HepG2 (cell line): ENCODE results near the gene RNFT2. TPM values are rescaled to one million over a fixed set of nuclear protein-coding genes. Genes with fewer than 3 reads are reported as not detected.

ENCODE experiments used
- MTF2 ChIP-seq: sonication (generic); formaldehyde crosslinking; IDR thresholded peaks from 2 replicates; pipeline ENCODE4 v1.5.0; 2020; ENCODE audit warnings: missing genetic modification reagents, borderline replicate concordance
- RXRA ChIP-seq: sonication (generic); formaldehyde crosslinking; IDR thresholded peaks from 2 replicates; pipeline ENCODE4 v1.5.1; 2020; ENCODE audit warnings: missing genetic modification reagents
- SAP130 ChIP-seq: IDR thresholded peaks from 2 replicates; pipeline ENCODE4 v1.6.1; 2016; ENCODE audit warnings: low read depth
- ZNF674 ChIP-seq: sonication (generic); formaldehyde crosslinking; IDR thresholded peaks from 2 replicates; pipeline ENCODE4 v1.5.0; 2020; ENCODE audit warnings: low read depth, mild to moderate bottlenecking, missing genetic modification reagents
- polyA plus RNA-seq, 8 experiments: library from polyadenylated mRNA; depleted of rRNA in 3 of 8; stranded (reverse) in 7 of 8; unstranded in 1 of 8; fragments of >200 nt; fragmentation: Illumina TruSeq in 4 of 8; extraction: Trizol in 4 of 8; gene quantifications; 2 replicates each; pipeline versions ENCODE4 v1.2.1 to v1.2.3, GENCODE V29; 2011 to 2016; ENCODE audit warnings: low read depth in 4 of 8, missing spikeins in 1 of 8, mixed read lengths in 1 of 8; ENCODE audit not compliant: insufficient read depth in 1 of 8
- total RNA-seq, 5 experiments: library from RNA; depleted of rRNA; stranded (reverse); fragments of >200 nt; fragmentation: Illumina TruSeq; extraction: Trizol; gene quantifications; 2 replicates each; pipeline ENCODE4 v1.2.3, GENCODE V29; 2016; ENCODE audit warnings: low read depth in 1 of 5
- TF ChIP-seq, protein P1 (sequence below): sonication (generic); formaldehyde crosslinking; IDR thresholded peaks from 2 replicates; pipeline ENCODE4 v1.5.0; 2020; ENCODE audit warnings: mild to moderate bottlenecking, missing genetic modification reagents, borderline replicate concordance
- TF ChIP-seq, protein P2 (sequence below): sonication (generic); formaldehyde crosslinking; IDR thresholded peaks from 2 replicates; pipeline ENCODE4 v1.8.1; 2023; ENCODE audit warnings: mild to moderate bottlenecking, missing genetic modification reagents, borderline replicate concordance
- TF ChIP-seq, protein P3 (sequence below): sonication (generic); formaldehyde crosslinking; IDR thresholded peaks from 2 replicates; pipeline ENCODE4 v1.5.1; 2020; ENCODE audit warnings: mild to moderate bottlenecking, missing genetic modification reagents, moderate library complexity

The RNFT2 gene
- total and polyA plus RNA-seq, 2 of the 13 experiments (the other 11 are each of a cell fraction or from before 2014, with no cell fraction given) = 3.3 to 8.3 TPM

DNA sequence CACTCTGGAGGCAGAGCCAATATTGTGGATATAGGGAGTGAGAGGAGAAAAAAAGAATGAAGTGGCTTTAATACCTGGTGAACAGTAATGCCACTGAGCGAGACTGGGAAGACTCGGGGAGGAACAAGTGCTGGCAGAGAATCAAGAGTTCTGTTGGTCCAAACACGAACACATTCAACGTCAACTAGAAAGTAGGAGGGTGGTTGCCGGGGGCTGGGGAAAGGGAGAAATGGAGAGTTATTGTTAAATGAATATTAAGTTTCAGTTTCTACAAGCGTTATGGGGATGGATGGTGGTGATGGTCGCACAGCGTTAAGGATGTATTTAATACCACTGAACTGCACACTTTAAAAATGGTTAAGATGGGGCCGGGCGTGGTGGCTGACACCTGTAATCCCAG, 3.0 kb upstream of the RNFT2 start (continued):
- TF ChIP-seq, protein P1, sequence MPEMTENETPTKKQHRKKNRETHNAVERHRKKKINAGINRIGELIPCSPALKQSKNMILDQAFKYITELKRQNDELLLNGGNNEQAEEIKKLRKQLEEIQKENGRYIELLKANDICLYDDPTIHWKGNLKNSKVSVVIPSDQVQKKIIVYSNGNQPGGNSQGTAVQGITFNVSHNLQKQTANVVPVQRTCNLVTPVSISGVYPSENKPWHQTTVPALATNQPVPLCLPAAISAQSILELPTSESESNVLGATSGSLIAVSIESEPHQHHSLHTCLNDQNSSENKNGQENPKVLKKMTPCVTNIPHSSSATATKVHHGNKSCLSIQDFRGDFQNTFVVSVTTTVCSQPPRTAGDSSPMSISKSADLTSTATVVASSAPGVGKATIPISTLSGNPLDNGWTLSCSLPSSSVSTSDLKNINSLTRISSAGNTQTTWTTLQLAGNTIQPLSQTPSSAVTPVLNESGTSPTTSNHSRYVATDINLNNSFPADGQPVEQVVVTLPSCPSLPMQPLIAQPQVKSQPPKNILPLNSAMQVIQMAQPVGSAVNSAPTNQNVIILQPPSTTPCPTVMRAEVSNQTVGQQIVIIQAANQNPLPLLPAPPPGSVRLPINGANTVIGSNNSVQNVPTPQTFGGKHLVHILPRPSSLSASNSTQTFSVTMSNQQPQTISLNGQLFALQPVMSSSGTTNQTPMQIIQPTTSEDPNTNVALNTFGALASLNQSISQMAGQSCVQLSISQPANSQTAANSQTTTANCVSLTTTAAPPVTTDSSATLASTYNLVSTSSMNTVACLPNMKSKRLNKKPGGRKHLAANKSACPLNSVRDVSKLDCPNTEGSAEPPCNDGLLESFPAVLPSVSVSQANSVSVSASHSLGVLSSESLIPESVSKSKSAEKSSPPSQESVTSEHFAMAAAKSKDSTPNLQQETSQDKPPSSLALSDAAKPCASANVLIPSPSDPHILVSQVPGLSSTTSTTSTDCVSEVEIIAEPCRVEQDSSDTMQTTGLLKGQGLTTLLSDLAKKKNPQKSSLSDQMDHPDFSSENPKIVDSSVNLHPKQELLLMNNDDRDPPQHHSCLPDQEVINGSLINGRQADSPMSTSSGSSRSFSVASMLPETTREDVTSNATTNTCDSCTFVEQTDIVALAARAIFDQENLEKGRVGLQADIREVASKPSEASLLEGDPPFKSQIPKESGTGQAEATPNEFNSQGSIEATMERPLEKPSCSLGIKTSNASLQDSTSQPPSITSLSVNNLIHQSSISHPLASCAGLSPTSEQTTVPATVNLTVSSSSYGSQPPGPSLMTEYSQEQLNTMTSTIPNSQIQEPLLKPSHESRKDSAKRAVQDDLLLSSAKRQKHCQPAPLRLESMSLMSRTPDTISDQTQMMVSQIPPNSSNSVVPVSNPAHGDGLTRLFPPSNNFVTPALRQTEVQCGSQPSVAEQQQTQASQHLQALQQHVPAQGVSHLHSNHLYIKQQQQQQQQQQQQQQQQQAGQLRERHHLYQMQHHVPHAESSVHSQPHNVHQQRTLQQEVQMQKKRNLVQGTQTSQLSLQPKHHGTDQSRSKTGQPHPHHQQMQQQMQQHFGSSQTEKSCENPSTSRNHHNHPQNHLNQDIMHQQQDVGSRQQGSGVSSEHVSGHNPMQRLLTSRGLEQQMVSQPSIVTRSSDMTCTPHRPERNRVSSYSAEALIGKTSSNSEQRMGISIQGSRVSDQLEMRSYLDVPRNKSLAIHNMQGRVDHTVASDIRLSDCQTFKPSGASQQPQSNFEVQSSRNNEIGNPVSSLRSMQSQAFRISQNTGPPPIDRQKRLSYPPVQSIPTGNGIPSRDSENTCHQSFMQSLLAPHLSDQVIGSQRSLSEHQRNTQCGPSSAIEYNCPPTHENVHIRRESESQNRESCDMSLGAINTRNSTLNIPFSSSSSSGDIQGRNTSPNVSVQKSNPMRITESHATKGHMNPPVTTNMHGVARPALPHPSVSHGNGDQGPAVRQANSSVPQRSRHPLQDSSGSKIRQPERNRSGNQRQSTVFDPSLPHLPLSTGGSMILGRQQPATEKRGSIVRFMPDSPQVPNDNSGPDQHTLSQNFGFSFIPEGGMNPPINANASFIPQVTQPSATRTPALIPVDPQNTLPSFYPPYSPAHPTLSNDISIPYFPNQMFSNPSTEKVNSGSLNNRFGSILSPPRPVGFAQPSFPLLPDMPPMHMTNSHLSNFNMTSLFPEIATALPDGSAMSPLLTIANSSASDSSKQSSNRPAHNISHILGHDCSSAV (CRISPR knock-in tag) = no peak
- TF ChIP-seq SAP130 (CRISPR knock-in tag) (no peak), RXRA (CRISPR knock-in tag) (no peak), ZNF674 (CRISPR knock-in tag) (no peak), MTF2 (CRISPR knock-in tag) (no peak)
- TF ChIP-seq, protein P2, sequence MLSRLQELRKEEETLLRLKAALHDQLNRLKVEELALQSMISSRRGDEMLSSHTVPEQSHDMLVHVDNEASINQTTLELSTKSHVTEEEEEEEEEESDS = no peak
- TF ChIP-seq, protein P3, sequence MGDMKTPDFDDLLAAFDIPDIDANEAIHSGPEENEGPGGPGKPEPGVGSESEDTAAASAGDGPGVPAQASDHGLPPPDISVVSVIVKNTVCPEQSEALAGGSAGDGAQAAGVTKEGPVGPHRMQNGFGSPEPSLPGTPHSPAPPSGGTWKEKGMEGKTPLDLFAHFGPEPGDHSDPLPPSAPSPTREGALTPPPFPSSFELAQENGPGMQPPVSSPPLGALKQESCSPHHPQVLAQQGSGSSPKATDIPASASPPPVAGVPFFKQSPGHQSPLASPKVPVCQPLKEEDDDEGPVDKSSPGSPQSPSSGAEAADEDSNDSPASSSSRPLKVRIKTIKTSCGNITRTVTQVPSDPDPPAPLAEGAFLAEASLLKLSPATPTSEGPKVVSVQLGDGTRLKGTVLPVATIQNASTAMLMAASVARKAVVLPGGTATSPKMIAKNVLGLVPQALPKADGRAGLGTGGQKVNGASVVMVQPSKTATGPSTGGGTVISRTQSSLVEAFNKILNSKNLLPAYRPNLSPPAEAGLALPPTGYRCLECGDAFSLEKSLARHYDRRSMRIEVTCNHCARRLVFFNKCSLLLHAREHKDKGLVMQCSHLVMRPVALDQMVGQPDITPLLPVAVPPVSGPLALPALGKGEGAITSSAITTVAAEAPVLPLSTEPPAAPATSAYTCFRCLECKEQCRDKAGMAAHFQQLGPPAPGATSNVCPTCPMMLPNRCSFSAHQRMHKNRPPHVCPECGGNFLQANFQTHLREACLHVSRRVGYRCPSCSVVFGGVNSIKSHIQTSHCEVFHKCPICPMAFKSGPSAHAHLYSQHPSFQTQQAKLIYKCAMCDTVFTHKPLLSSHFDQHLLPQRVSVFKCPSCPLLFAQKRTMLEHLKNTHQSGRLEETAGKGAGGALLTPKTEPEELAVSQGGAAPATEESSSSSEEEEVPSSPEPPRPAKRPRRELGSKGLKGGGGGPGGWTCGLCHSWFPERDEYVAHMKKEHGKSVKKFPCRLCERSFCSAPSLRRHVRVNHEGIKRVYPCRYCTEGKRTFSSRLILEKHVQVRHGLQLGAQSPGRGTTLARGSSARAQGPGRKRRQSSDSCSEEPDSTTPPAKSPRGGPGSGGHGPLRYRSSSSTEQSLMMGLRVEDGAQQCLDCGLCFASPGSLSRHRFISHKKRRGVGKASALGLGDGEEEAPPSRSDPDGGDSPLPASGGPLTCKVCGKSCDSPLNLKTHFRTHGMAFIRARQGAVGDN (CRISPR knock-in tag) = no peak
